ENCODE data around the gene C4orf51.

The C4orf51 gene

DNA sequence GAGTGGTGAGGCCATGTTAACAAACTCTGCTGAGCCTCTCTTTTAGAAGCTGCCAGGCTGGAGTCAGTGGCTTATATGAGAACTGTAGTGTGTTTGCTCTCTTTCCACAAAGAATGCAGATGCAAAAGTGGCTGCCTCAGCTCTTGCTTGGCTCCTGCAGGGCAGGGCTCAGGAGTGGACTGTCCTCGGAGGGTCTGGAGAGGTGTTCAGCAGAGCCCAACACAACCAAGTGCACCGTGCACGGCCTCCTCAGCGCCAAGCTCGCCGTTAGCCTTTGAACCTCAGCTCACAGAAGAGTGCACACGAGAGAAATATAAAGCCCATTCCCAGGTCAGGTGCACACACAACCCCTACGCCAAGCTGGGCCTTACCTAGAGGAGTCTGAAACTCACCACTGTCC lies 82.8 kb downstream of the C4orf51 start:
- Histone ChIP-seq H3K4me1 (ENCODE audit: insufficient read depth, low read length, poor library complexity, severe bottlenecking) (peaks cover 36% of the 10 kb centered on the region), H4K20me1 (ENCODE audit: insufficient read depth, low read length, poor library complexity, severe bottlenecking) (no peaks in the 10 kb centered on the region), H3K9ac (ENCODE audit: low read depth, low read length, poor library complexity, severe bottlenecking) (no peak overlapping the region), H3K9me3 (ENCODE audit: insufficient read depth, low read depth, low read length) (no peaks in the 10 kb centered on the region; the same call in 1 of the 2 replicates), H3K27me3 (ENCODE audit: insufficient read depth, low read length, poor library complexity, severe bottlenecking) (no peaks in the 10 kb centered on the region), H3F3A (ENCODE audit: low read depth) (peaks cover 14% of the 10 kb centered on the region; the same call in 1 of the 2 replicates), H3K9me2 (replicated peaks; ENCODE audit: low read depth, low read length) (no peaks in the 10 kb centered on the region), H3K4me2 (ENCODE audit: low read depth, low read length, poor library complexity, severe bottlenecking) (no peak overlapping the region), H2AFZ (ENCODE audit: low read length) (no peak overlapping the region), H3K79me2 (ENCODE audit: insufficient read depth, low read length) (no peaks in the 10 kb centered on the region), H3K36me3 (ENCODE audit: insufficient read depth, low read length) (peaks cover 76% of the 10 kb centered on the region), H3K4me3 (ENCODE audit: low read length, poor library complexity, severe bottlenecking) (no peak overlapping the region)
- no peak for TF ChIP-seq EZH2phosphoT487 (IDR thresholded peaks at IDR 0.05; ENCODE audit: borderline replicate concordance)
- TF ChIP-seq, protein P1, sequence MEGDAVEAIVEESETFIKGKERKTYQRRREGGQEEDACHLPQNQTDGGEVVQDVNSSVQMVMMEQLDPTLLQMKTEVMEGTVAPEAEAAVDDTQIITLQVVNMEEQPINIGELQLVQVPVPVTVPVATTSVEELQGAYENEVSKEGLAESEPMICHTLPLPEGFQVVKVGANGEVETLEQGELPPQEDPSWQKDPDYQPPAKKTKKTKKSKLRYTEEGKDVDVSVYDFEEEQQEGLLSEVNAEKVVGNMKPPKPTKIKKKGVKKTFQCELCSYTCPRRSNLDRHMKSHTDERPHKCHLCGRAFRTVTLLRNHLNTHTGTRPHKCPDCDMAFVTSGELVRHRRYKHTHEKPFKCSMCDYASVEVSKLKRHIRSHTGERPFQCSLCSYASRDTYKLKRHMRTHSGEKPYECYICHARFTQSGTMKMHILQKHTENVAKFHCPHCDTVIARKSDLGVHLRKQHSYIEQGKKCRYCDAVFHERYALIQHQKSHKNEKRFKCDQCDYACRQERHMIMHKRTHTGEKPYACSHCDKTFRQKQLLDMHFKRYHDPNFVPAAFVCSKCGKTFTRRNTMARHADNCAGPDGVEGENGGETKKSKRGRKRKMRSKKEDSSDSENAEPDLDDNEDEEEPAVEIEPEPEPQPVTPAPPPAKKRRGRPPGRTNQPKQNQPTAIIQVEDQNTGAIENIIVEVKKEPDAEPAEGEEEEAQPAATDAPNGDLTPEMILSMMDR (conservative IDR thresholded peaks at IDR 0.05; ENCODE audit: low read length): no peak

- peaks cover 82% of the 10 kb centered on the region for H3K36me3 ChIP-seq (ENCODE audit: insufficient read depth, low read length)
- H3F3A ChIP-seq (ENCODE audit: low read depth): peaks cover 10% of the 10 kb centered on the region; the same call in 1 of the 2 replicates
- H3K9ac ChIP-seq (ENCODE audit: low read depth, low read length, poor library complexity, severe bottlenecking): no peak overlapping the region
- TF ChIP-seq, protein P1 (conservative IDR thresholded peaks at IDR 0.05; ENCODE audit: low read length): no peak
- TF ChIP-seq EZH2phosphoT487 (IDR thresholded peaks at IDR 0.05; ENCODE audit: borderline replicate concordance): no peak
- H3K4me2 ChIP-seq (ENCODE audit: low read depth, low read length, poor library complexity, severe bottlenecking): no peak overlapping the region
- no peak overlapping the region for H2AFZ ChIP-seq (ENCODE audit: low read length)
- H3K27me3 ChIP-seq (ENCODE audit: insufficient read depth, low read length, poor library complexity, severe bottlenecking): no peaks in the 10 kb centered on the region
- H4K20me1 ChIP-seq (ENCODE audit: insufficient read depth, low read length, poor library complexity, severe bottlenecking): no peaks in the 10 kb centered on the region
- H3K4me3 ChIP-seq (ENCODE audit: low read length, poor library complexity, severe bottlenecking): no peak overlapping the region
- no peaks in the 10 kb centered on the region for H3K79me2 ChIP-seq (ENCODE audit: insufficient read depth, low read length)
- H3K4me1 ChIP-seq (ENCODE audit: insufficient read depth, low read length, poor library complexity, severe bottlenecking): peaks cover 30% of the 10 kb centered on the region
- no peaks in the 10 kb centered on the region; the same call in 1 of the 2 replicates for H3K9me3 ChIP-seq (ENCODE audit: insufficient read depth, low read depth, low read length)
- no peaks in the 10 kb centered on the region for H3K9me2 ChIP-seq (replicated peaks; ENCODE audit: low read depth, low read length)
These were observed 83.5 kb downstream of the C4orf51 start for GRCh38 chr4:145763399-145763798.

- Histone ChIP-seq H3K4me1 (ENCODE audit: insufficient read depth, low read length, poor library complexity, severe bottlenecking) (peaks cover 9% of the 10 kb centered on the region), H3K4me2 (ENCODE audit: low read depth, low read length, poor library complexity, severe bottlenecking) (peak overlapping the region; percentile 34), H4K20me1 (ENCODE audit: insufficient read depth, low read length, poor library complexity, severe bottlenecking) (no peaks in the 10 kb centered on the region), H3K9me3 (ENCODE audit: insufficient read depth, low read depth, low read length) (no peaks in the 10 kb centered on the region; the same call in 1 of the 2 replicates), H3K9me2 (replicated peaks; ENCODE audit: low read depth, low read length) (no peaks in the 10 kb centered on the region), H3F3A (ENCODE audit: low read depth) (no peaks in the 10 kb centered on the region), H3K79me2 (ENCODE audit: insufficient read depth, low read length) (no peaks in the 10 kb centered on the region), H3K9ac (ENCODE audit: low read depth, low read length, poor library complexity, severe bottlenecking) (no peak overlapping the region), H3K36me3 (ENCODE audit: insufficient read depth, low read length) (peaks cover 85% of the 10 kb centered on the region), H3K4me3 (ENCODE audit: low read length, poor library complexity, severe bottlenecking) (no peak overlapping the region), H3K27me3 (ENCODE audit: insufficient read depth, low read length, poor library complexity, severe bottlenecking) (no peaks in the 10 kb centered on the region), H2AFZ (ENCODE audit: low read length) (no peak overlapping the region)
- TF ChIP-seq, protein P1 (conservative IDR thresholded peaks at IDR 0.05; ENCODE audit: low read length): no peak
- TF ChIP-seq EZH2phosphoT487 (IDR thresholded peaks at IDR 0.05; ENCODE audit: borderline replicate concordance): no peak
These were observed 86.3 kb downstream of the C4orf51 start for GRCh38 chr4:145766273-145766672.
